Caki2 (cell line): ENCODE data around the gene CPZ. TPM values are rescaled to one million over a fixed set of nuclear protein-coding genes. Genes with fewer than 3 reads are reported as not detected.

Experiments used
- DNase-seq: peaks from one replicate; pipeline ENCODE4 v3.0.0-alpha.2; 2015; ENCODE audit warnings: low read depth
- in situ Hi-C: cut with HindIII; loops from 2 replicates; pipeline ENCODE4 v1.10.0; 2016; ENCODE audit warnings: low sequenced_read_pairs, low pct_unique_long_range_greater_than_20kb, mixed read lengths
- total RNA-seq: library from RNA; depleted of rRNA; stranded (reverse); fragments of >200 nt; shearing (Covaris generic); gene quantifications from 2 replicates; pipeline ENCODE4 v1.2.3, GENCODE V29; 2014; ENCODE audit warnings: low replicate concordance

Gene CPZ
- total RNA-seq, 1 experiment from 2014 or later = not detected

DNA sequence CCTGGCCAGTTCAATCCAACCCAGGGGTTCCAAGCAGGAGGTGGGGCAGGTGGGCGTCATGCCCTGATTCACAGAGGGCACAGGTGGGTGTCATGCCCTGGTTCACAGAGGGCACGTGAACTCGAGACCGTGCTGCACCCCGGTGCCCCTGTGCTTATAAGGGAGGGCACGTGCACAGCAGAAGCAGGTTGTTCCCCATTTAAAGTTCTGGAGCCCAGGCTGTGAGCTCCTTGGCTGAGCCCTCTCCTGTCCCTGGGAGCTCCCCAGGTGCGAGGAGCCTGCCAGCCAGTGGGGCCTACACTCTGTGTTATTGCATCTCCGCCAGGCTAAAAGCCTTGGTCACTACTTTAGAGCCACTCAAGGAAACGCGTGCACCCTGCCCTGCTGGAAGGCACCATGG is 3.2 kb upstream of the CPZ start:
- in situ Hi-C loops = no loop called here
- DNase-seq = no peak

GRCh38 chr4:8589823-8590545 is 2.6 kb upstream of the CPZ start:
- in situ Hi-C loops = no loop called here
- DNase-seq = no peak

DNA sequence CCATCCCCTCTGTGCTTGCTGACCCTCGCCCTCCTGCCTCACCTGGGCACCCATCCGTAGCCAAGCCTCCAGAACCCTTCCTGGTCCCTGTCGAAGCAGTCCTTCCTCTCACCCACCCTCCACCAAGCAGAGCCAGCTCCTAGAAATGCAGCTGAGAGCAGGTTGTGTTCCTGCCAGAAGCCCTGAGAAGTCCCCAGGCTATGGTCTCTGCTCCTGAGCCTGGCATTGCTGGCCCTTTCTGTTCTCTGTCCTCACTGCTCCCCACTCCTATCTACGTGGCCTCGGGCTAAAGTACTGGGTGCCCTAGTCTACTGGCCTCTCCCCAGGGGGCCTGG is 2.1 kb upstream of the CPZ start:
- no peak for DNase-seq
- in situ Hi-C loops = no loop called here

DNA sequence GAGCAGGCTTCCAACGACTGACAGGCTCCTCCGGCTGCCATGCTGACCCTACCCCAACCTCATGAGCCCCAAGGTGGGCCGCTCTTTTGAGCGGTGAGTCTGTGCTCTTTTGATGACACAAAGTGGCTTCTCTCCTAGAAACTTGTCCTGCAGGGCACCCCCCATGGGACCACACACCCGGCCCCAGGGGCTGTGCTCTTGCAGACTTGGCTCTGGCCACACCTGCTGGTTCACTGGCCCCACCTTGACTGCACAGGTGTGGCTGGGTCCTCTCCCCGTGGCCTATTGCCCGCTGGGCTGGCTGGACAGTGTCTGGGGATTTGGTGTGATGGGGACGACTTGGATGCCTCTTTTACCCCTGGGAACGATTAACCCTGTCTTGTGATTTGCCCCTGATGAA is 1.5 kb upstream of the CPZ start:
- in situ Hi-C loops = no loop called here
- no peak for DNase-seq

DNA sequence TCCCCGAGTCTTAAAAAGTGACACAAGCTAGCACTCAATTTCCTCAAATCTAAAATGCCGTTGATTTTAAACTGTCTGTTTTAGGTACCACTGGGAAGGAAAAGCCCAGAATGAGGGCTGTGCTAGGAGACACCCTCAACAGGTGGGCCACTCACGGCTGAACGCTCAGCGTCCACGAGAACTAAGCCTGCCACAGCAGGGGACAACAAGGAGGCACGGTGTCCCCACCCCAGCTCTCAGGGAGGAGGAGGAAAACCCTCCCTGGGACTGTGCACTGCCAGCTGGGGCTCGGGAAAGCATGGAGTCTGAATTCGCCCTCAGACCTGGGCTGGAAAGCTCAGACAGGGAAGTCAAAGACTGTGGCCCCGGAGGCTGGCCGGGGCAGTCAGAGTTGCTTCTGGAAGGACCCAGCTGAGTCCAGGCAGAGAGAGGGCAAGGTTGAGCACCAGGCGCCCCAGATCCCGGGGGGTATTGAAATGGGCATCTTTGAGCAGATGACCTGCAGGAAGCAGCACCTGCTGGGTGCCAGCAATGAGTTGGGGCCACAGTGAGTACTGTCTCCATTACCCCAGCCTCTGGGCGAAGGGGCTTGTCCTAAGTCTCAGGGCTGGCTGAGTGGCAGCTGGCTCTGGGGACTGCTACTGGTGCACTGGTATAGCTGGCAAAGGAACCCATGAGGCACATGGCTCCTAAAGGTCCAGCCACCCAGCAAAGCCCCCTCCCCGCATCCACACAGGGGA is 769 bp upstream of the CPZ start:
- no peak for DNase-seq
- in situ Hi-C loops = no loop called here

DNA sequence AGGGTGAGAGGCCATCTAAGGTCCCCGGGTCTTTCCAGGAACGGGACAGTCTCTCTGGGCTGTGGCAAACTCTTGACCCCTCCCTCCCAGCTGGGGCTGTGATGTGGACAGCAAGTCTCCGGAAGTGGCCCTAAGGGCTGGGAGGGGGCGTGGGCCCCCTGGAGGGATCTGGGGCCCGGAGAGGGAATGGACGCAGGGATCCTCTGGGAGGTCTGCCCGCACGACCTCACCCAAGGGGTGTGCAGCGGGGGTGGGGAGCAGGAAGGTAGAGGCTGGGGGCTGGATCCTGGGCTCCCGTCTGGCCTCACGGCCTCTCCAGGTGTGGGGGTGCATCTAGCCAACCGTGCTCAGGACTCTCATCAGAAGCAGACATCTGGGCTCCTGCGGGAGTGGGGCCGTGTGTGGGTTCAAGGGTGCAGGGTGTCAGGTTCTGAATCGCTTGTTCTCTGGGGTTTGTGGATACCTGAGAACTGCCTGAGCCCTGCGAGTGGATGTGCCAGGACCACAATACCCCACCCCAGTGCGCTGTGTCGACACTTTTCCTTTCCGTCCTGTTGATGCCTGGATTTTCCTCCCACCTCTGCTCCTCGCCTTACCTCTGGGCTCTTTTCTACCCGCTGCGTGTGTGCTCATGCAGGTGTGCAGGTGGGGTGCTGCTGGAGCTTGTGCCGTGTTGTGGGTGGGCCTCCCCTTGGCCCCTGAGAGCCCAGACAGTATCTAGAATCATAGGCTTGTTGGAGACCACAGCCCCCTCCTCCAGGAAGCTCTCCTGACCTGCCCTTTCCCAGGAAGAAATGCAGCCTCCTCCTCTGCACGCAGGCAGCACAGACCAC is 915 bp downstream of the CPZ start:
- in situ Hi-C loops = no loop called here

GRCh38 chr4:8594097-8595038 is 1.8 kb downstream of the CPZ start:
- in situ Hi-C loops = no loop called here
- DNase-seq = peak; percentile 61

More for the DNA sequence above, 915 bp downstream of the CPZ start:
- no peak for DNase-seq

DNA sequence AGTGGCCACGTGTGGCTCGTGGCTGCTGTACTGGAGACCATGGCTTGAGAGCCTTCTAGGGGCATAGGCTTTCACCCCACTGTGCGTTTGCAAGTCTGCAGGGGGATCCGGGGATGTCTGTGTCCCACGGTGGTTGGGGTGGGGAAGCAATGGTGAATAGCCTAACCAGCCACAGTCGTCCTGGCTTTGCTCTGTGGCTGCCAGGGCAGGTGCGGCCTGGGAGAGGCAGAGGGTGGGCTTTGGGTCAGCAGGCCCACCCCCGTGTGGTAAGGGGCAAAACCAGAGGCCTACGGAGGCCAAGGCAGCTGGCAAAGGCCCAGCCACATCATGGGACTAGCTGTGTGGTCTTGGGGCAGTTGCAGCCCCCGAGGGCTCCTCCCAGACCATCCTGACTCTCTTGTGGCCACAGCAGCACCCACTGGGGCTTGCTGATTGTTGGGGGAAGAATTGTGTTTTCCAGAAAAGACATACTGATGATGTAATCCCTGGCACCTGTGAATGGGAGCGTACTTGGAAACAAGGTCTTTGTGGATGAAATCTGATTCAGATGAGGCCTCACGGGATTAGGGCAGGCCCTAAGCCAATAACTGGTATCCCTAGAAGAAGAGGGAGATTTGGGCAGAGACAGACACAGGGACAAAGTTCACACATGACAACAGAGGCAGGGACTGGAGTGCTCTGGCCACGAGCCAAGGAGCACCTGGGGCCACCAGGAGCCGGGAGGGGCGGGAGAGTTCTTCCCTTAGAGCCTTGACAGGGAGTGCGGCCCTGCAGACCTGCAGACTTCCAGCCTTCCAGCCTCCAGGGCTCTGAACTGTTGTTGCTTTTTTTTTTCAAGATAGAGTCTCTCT is 2.9 kb downstream of the CPZ start:
- DNase-seq = no peak
- in situ Hi-C loops = no loop called here

DNA sequence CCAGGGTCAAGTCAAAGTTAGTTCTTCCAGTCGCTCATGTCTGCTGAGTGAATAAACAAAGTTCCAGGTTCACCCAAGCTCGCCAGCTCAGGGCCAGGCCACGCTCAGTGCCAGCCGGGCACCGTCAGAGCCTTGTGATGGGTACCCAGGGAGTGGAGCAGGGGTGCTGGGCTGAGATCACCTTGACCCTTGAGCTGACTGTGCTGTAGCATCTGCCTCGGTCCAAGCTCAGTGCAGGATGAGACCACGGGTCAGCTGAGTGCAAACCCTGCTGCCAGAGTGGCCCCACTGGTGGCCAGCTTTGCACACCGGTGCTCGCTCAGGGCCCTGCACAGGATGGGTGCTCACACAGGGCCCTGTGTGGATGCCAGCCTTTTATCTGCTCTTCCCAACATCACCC is 4.3 kb downstream of the CPZ start:
- in situ Hi-C loops = no loop called here

GRCh38 chr4:8597319-8597718 is 4.8 kb downstream of the CPZ start:
- in situ Hi-C loops = no loop called here
- no peak for DNase-seq

More for the DNA sequence above, 4.3 kb downstream of the CPZ start:
- DNase-seq = no peak

GRCh38 chr4:8597791-8598190 is 5.2 kb downstream of the CPZ start:
- no peak for DNase-seq
- in situ Hi-C loops = no loop called here

GRCh38 chr4:8598391-8599090 is 6.0 kb downstream of the CPZ start:
- no peak for DNase-seq
- in situ Hi-C loops = no loop called here

DNA sequence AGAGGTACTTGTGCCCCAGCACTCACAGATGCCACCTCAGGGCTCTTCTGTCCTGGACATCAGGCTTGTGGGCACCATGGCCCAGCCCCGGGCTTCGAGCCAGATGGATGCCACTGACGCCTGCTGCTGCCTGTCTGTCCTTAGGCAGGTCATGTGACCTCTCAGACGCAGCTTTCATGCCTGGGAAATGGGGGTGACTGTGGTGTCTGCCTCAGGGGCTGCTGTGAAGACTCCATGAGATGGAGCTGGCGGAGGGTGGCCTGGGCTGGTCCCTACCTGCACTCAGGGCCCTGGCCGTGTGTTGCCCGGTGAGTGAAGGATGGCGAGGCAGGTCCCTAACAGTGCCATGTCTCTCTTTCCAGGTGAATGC is 6.5 kb downstream of the CPZ start:
- no peak for DNase-seq
- in situ Hi-C loops = no loop called here

DNA sequence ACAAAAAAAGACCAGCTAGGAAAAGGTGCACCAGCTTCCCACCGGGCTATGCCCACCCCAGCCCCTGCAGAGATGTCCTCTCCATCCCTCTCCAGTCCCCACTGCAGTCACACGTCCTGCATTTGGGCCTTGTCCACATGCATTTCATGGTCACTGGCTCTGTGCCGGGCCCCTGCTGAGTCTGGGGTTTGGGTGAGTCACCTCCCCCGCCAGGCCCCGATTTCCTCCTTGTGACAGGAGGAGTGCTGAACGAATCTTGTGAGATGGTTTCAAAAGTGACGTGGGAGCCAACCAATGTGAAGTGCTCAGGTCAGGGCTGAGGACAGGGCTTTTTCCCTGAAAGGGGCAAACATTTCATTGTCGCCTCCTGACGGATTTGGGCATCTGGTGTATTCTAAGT is 7.1 kb downstream of the CPZ start:
- DNase-seq = peak; percentile 68
- in situ Hi-C loops = no loop called here

DNA sequence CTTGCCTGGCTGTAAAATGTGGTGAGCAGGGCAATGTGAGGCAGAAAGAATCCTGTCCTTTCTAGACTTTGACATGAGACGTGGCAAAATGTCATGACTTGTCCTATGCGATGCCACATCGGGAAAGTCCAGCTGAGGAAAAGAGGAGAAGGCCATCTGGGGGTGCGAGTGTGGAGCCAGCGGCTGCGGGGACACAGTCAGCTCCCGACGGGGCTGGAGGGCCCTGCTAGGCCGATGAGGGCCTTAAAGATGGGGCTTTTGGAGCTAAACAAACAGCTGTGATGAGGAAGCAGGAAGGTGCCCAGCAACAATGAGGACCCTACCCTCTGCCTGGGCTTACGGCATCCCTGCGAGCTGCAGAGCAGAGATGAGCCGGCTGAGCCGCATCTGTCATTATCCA is 7.7 kb downstream of the CPZ start:
- in situ Hi-C loops = no loop called here

DNA sequence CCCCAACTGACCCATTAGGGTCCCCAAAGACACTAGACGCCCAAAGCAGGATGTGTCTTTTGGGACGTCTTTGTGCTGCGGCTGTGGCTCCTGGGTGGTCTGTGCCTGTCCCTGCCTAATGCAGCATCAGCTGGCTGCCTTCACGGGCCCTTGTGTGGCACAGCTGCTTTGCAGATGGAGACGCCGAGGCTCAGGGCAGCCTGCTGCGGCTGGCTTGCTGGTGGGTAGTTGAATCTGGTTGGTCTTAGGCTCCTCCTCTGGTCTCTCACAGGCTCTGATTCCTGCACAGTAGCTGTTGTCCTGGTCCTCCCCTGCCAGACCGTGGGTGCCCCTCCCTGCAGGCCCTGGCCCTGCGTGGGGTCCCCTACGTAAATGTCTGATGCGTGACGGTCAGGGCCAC is 8.1 kb downstream of the CPZ start:
- no peak for DNase-seq
- in situ Hi-C loops = no loop called here

More for the DNA sequence above, 7.7 kb downstream of the CPZ start:
- DNase-seq = no peak

- DNase-seq = no peak
- in situ Hi-C loops = no loop called here
Observed at GRCh38 chr4:8601086-8601485, 8.5 kb downstream of the CPZ start.
